Thyroid gland (tissue), 4 donors: ENCODE data around the gene MRM1.

Experiments used
- CTCF ChIP-seq, 6 experiments: fragments of 200-600 bp in 3 of 6; fragments of 450-650 bp in 3 of 6; sonication (generic) in 3 of 6; IDR thresholded peaks; one replicate each; pipeline ENCODE4 v1.5.1; 2016 to 2019; ENCODE audit warnings: antibody characterized with exemption in 6 of 6, mild to moderate bottlenecking in 2 of 6, inconsistent platforms in 1 of 6, moderate library complexity in 1 of 6
- POLR2A ChIP-seq, 2 donors: fragments of 450-650 bp; IDR thresholded peaks; one replicate each; pipeline ENCODE4 v1.6.1; 2017; ENCODE audit warnings: antibody characterized with exemption in 2 of 2, mild to moderate bottlenecking in 2 of 2, moderate library complexity in 1 of 2

- TF ChIP-seq POLR2A (IDR thresholded peaks at IDR 0.05) (no peak), CTCF (IDR thresholded peaks at IDR 0.05) (no peak)
Measured at GRCh38 chr17:36610474-36610873, 9.1 kb downstream of the MRM1 start.
